Limb (tissue), 2 donors: ENCODE results near the gene EFNB1.
"Not testable (repeated sequence)": the region's sequence is repeated elsewhere in the genome, so short reads cannot be mapped to it uniquely, and the experiment has no call there.

Source experiments
- DNase-seq, 2 donors: peaks; one replicate each; pipeline ENCODE4 v3.0.0-alpha.2; 2016; ENCODE audit errors: extremely low spot score in 2 of 2

EFNB1 gene

DNA sequence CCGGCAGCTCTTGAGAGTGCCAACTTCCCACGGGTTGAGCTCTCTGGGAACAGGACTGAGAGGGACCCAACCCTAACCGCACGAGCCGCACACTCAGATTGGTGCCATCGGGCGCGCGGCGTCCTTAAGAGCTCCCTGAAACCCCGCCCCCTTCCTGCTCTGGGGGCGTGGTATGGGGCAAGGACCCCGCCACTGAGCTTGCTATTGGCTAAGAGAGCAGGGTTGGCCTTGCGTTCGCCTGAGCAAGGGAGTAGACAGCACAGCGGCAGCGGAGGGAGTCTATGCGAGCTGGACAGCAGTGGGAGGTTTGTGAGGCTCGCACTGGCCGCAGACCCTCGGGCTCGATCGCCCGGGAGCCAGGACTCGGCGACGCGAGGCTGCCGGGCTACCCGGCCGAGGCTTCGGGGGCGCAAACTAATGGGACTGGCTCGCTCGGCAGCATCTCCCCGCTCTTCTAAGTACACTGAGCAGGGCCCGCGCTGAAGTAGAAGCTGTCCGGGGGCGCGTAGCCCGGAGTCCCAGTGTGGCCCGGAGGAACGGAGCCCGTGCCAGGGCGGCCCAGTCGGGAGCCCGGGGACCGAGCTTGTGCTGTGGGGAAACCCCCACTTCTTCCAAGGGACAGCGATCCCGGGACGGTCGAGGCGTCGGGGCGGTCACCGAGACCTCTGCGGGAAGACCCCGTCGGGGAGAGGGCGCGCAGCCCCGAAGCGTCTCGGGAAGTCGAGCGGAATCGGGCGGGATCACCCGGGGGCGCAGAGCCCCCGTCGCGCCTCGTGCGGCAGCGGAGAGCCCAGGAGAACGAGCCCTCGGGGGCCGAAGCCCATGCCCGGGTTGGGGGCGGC, at the start of gene EFNB1:
Gene EFNB1 (plus strand): TSS at position 282 of the 842 bp plus-strand sequence. CDS start 756 bp downstream, outside the sequence.
- DNase-seq = peak; percentile 87 to 91

GRCh38 chrX:68781295-68781694, 47.5 kb upstream of the EFNB1 start:
- DNase-seq = not testable (repeated sequence)

- DNase-seq = no peak
These were observed 44.0 kb upstream of the EFNB1 start for GRCh38 chrX:68784816-68785215.

GRCh38 chrX:68786581-68786980, 42.2 kb upstream of the EFNB1 start:
- DNase-seq = not testable (repeated sequence)

GRCh38 chrX:68789966-68790365, 38.9 kb upstream of the EFNB1 start:
- DNase-seq = no peak

GRCh38 chrX:68792083-68792482, 36.7 kb upstream of the EFNB1 start:
- no peak for DNase-seq

DNA sequence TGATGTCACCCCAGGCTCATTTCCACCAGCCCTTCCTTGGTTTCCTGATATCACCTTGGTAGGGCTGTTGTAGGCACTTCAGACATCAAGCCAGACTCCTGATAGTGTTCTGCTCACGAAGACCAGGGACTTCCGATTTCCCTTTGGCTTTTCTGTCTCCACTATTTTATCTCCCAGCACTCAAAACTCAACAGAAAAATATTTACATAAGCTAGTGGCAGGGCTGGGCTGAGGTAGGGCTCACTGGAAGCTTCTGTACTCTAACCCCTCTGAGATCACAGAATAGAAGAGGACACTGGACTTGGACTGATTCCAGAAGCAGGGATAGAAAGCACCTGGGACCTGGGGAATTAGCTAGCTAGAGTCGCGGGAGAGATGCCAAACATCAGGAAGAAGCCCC, 34.4 kb upstream of the EFNB1 start:
- no peak for DNase-seq

DNA sequence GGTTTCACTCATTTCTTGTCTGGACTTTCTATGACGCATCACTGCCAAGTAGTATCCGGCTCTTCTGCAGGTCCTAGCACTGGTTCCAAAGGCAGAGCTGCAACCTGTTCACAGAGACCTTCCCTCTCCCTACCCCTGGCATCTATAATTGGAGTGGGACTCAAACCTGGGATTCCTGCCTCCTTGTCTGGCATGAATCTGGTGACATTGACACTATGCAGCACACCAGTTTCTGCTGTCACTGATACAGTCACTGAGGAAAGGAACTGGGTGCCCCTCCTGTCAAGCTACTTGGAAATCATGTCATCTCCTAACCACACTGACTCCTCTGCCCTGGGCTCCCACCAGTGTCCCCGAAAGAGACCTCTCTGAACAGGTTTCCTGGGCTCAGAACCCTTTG, 33.1 kb upstream of the EFNB1 start:
- no peak for DNase-seq

GRCh38 chrX:68798400-68798799, 30.4 kb upstream of the EFNB1 start:
- not testable (repeated sequence) for DNase-seq

DNA sequence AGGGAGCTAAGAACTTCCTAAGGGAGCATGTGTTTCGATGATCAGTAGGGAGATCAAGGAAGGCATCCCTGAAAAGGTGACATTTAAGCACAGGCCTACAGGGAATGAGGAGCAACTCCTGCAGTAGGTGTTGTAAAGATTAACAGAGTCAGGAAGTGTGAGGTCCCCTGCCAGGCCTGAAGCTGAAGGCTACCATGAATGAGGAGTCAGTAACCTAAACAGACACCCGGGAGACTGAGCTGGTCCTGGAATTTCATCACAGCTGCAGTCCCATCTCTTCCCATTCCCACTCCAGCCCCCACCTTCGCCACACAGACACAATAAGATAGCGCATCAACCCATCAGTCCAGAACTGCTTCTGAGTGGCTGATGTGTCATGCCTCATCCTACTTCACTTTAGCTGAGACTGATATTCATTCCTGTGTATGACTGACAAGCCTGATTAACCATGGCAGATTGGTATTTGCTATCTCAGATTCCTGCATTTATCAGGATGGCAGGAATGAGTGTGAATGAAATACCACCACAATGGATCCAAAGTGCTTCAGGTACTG, 27.0 kb upstream of the EFNB1 start:
- no peak for DNase-seq

DNA sequence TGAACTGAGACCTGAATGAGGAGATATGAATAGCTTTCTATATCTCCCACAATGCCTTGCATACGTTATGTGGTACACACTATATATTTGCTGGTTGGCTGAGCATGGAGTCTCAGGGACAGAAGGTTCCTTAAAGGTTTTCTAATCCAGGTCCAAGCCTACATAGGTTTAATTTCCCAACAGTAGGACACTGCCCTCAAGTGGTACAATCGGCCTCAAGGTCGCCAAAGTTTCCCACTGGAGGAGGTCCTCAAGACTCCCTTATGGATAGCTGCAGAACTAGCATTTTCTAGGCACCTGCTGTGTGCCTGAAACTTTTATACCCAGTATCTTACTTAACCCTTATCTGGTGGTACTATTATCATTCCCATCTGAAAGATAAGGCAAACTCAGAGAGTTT, 21.0 kb upstream of the EFNB1 start:
- peak in 1 of 2 donors; percentile 23 for DNase-seq

DNA sequence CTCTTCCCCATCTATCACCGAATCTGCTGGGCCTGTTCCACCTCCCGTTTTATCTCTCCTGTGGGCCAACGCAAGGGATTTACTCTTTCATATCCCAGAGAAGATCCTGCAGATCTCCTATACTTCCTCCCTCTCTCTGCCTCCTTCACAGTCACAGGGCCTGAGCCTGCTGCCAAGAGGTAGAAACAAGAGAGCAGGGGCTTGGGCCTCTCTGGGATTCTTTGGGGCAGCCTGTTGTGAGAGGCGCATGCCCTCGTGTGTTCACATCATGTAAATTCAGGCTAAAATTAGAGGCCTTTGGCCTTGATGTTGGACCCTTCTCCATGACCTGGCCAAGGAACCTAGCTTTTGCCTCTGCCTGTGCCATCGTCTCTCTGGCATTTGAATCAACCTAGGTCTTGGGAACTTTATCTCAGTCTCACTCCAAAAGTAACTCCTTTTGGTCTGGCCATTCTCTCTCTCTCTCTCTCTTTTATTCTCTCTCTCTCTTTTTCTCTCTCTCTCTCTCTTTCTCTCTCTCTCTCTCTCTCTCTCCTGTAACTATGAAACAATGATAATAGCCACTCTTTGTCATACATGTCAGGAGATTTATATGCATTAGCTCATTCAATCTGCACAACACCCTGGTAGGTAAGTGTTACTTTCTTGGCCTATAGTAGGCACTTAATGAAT, 20.0 kb upstream of the EFNB1 start:
- DNase-seq = no peak

GRCh38 chrX:68820476-68821110, 8.2 kb upstream of the EFNB1 start:
- no peak for DNase-seq

- no peak for DNase-seq
These were observed 7.2 kb upstream of the EFNB1 start for GRCh38 chrX:68821616-68822015.

DNA sequence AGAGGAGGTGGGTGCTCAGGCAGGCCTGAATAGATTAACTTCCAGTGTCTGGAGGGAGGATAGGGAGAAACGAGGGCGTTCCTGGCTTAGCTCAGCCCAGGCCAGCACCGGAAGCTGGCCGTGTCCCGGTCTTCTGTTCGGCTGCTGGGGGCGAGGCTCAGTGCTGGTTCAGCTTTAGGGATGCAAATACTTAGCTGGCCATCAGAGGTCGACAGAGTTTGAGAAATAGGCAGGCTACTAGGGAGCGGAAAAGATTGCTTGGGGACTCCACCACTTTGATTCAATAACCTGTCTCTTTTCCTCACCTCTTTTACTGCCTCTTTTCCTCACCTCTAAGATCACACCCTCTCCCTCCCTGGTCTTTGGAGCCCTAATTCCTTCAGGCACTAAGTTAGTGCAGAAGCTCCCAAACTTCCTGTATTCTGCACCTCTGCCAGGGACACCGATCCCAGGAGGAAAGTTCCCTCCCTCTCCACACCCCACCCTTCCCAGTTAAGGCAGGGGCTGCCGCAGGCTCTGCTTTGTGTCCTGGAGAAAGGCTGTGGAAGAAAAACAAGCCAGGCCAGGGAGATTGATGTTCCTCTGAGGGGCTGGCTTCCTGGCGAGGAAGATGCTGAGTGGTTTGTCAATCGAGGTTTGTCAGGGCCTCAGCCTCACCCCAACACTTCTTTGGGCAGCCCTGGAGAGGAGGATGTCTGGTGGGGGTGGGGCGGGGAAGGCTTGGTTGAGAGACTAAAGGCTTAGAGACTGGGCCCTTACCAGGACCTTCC, 6.0 kb upstream of the EFNB1 start:
- no peak for DNase-seq

DNA sequence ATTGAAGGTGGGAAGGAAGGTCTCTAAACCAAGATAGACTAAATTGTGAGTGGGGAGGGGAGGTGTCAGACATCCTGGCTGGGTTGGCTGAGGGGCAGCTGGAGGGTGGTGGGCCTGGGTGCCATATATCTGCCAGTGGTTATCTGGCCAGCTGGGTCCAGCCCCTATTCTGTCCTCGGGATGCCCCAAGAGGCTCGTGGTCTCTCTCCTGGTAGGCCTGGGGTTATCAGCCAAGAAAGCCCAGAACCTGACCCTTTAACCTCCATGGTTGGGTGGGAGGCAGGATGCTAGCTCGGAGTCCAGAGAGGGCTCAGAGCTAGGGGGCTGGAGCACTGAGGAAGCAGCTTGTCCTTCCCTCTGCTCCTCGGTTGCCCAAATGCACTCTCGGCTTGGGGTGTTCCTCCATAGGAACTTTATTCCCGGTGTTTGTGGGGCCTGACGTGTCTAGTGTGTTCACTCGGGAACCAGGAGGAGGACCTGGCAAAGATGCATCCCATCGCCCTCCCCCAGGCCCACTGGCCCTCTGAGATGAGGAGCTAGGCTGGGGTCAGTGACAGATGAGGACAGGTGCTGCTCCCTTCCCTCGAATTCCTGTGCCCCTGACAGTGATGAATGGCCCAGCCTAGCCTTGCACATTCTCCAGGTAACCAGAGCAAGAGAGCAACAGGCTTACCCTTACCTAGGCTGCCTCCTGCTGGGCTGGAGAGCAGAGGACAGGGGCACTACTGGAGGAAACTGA, 5.2 kb upstream of the EFNB1 start:
- DNase-seq = no peak

- DNase-seq = no peak
These were observed 4.7 kb upstream of the EFNB1 start for GRCh38 chrX:68824152-68824433.

GRCh38 chrX:68824565-68825125, 4.2 kb upstream of the EFNB1 start:
- DNase-seq = no peak

DNA sequence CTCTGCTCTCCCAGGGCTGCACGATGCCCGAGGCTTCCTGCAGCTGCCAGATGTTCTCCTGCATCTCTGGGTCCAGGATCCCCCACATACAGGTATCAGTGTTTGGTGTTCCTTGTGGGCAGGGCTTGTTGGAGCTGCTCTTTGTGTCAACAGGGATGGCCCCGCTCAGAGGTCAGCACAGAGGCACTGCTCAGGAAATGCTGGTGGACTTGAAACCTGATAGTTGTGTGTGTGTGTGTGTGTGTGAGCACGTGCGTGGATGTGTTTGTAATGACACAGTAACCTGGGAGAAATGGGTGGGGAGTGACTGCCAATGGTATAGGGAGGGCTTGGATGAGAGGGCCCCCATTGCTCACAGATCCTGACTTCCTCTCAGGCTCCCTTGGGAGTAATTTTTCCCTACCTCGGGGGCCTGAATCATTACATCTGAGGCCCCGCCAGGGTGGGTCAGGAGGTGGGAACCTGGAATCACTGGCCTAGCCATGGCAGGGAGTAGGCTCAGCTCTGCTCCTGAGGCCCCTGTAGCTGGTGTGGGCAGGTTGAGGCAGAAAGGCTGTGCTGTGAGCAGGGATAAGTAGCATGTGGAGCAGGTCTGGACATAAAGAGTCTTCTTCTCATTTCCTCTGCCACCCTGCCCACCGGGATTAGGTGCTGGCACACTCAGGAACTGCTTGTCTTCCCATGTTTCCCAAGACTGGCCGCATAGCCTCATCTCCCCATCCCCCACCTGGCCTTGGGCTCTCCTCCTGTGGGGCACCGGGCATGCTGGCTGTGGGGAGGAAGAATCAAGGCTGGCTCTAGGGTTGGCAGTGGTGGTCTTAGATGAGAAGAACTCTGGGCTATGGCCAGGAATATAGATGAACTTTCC, 2.5 kb upstream of the EFNB1 start:
- no peak for DNase-seq

DNA sequence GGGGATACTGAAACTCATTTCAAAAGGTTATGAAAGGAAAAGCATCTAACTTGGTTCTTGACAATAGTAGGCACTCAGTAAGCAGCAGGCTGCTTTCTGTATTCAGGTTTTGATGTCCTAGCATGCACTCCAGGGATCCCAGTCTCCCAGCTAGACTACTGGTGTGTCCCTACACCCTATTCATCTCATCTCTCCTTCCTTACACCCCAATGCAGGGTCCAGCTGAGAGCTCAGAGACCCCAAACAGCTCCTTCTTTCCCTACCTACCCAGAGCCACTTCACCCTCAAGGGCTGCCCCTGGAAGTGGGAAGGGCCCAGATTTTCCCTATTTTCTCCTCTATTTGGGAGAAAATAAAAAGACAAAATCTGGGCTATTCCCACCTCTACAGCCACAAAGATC, 1.6 kb upstream of the EFNB1 start:
- no peak for DNase-seq
